HUES6 (cell line): ENCODE data around the gene RCC1.
A peak's percentile ranks its signal among the peaks of the same experiment; 100 is the strongest.
"Not testable (repeated sequence)": the region's sequence is repeated elsewhere in the genome, so short reads cannot be mapped to it uniquely, and the experiment has no call there.

Source experiments
- H3K27ac ChIP-seq: 2 replicates; pipeline ENCODE4 v1.7.0; 2013; ENCODE audit warnings: low read depth, mild to moderate bottlenecking, low read length, inconsistent platforms
- H3K27me3 ChIP-seq: 2 replicates; pipeline ENCODE4 v1.6.1; 2013; ENCODE audit warnings: low read length; ENCODE audit not compliant: control insufficient read depth, insufficient read depth
- H3K36me3 ChIP-seq: 2 replicates; pipeline ENCODE4 v1.6.1; 2013; ENCODE audit warnings: low read length; ENCODE audit not compliant: control insufficient read depth, insufficient read depth
- H3K4me1 ChIP-seq: 2 replicates; pipeline ENCODE4 v1.6.1; 2013; ENCODE audit warnings: low read length; ENCODE audit not compliant: control insufficient read depth, insufficient read depth
- H3K4me3 ChIP-seq: 2 replicates; pipeline ENCODE4 v1.5.1; 2013; ENCODE audit warnings: low read depth, low read length
- H3K9ac ChIP-seq: one replicate; pipeline ENCODE4 v1.6.1; 2013; ENCODE audit warnings: mild to moderate bottlenecking, low read length
- H3K9me3 ChIP-seq: 2 replicates; pipeline ENCODE4 v1.6.1; 2013; ENCODE audit warnings: low read depth, low read length; ENCODE audit not compliant: control insufficient read depth, insufficient read depth

Gene RCC1

DNA sequence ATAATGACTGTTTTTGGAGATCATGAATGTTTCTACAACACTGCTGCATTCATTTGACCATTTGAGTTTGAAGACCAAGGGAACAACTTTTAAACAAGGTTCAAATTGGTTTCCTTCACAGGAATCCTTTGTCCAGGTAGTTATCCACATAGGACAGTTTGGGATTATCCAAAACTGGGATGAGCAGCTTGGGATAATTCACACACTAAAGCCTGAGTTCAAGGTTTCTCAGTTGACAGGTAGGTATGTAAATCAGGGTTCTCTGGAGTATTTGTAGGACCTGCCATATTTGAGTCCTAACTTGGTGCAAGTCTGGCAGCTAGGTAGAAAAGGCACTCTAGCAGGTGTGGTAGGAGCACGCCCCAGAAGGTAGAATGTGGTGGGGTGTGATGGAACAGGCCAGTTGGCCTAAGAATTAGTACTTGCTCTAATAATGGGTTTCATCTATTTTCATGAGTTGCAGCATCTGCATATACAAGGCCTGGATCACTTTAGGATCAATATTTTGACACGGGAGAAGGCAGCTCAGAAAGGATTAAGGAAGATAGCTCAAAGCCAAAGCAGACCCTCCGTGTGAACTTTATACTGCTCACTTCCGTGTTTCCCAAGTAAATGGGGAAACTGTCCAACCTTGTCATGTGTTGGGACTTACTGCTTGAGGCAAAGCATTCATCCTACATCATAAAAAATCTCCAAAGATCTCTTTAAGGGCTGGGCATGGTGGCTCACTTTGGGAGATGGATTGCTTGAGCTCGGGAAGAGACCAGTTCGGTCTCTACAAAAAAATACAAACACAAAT is 72.1 kb downstream of the RCC1 start:
- Histone ChIP-seq H3K9me3 (no peaks in the 10 kb centered on the region), H3K27me3 (no peaks in the 10 kb centered on the region; the same call in 1 of the 2 replicates), H3K4me3 (no peak overlapping the region), H3K36me3 (peaks cover 62% of the 10 kb centered on the region), H3K9ac (no peak overlapping the region), H3K4me1 (0 out of 2 replicates have a peak, but pooled peaks cover 4% of the 10 kb centered on the region), H3K27ac (no peak overlapping the region)

- Histone ChIP-seq H3K4me3 (no peak overlapping the region), H3K9me3 (no peaks in the 10 kb centered on the region), H3K4me1 (0 out of 2 replicates have a peak, but pooled peaks cover 4% of the 10 kb centered on the region), H3K27me3 (no peaks in the 10 kb centered on the region; the same call in 1 of the 2 replicates), H3K36me3 (peaks cover 57% of the 10 kb centered on the region), H3K27ac (no peak overlapping the region), H3K9ac (no peak overlapping the region)
These were observed 72.9 kb downstream of the RCC1 start for GRCh38 chr1:28578696-28579218.

- Histone ChIP-seq H3K36me3 (peaks cover 52% of the 10 kb centered on the region), H3K4me3 (peak overlapping the region; percentile 84), H3K9ac (no peak overlapping the region), H3K27ac (no peak overlapping the region), H3K9me3 (no peaks in the 10 kb centered on the region), H3K4me1 (0 out of 2 replicates have a peak, but pooled peaks cover 4% of the 10 kb centered on the region), H3K27me3 (no peaks in the 10 kb centered on the region; the same call in 1 of the 2 replicates)
These were observed 73.6 kb downstream of the RCC1 start for GRCh38 chr1:28579401-28579800.

DNA sequence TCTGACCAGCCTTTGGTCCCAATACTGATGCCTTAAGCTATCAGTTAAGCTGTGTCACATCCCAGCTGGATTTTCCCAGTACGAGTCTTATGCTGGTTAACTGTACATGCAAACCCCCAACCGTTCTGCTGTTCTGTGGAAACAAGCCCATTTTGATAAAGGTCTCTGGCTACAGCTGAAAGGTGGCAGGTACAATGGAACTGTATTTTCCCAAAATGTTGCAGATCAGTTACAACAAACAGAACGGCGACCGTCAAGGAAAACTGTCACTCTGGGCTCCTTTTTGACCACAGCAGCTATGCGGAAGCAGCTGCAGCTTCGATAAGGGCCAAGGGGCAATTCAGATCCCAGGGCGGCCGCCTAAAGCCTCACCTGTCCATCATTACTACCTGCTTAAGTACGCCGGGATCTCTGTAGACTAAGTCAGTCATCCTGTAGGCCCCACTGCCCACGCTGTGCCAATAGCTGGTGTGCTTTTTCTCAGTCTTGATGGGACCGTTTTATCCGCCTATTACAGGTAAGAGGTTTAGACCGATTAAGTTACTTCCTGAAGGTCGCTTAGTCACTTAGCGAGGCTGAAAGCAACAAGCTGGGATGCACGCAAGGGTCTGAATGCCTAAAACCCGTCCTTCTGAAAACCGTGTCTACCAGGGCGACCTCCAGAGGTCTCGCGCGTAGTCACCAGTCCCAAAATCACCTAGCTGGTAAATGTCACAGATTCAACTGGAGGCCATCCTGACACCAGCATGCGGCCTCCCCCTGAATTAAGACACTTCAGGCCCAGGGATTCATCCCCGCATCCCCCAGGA is 75.1 kb downstream of the RCC1 start:
- Histone ChIP-seq H3K27me3 (no peaks in the 10 kb centered on the region; the same call in 1 of the 2 replicates), H3K4me3 (peak overlapping the region; percentile 84), H3K36me3 (peaks cover 45% of the 10 kb centered on the region), H3K4me1 (0 out of 2 replicates have a peak, but pooled peaks cover 4% of the 10 kb centered on the region), H3K27ac (peak overlapping the region; percentile 77), H3K9me3 (no peaks in the 10 kb centered on the region), H3K9ac (peak overlapping the region; percentile 84)

DNA sequence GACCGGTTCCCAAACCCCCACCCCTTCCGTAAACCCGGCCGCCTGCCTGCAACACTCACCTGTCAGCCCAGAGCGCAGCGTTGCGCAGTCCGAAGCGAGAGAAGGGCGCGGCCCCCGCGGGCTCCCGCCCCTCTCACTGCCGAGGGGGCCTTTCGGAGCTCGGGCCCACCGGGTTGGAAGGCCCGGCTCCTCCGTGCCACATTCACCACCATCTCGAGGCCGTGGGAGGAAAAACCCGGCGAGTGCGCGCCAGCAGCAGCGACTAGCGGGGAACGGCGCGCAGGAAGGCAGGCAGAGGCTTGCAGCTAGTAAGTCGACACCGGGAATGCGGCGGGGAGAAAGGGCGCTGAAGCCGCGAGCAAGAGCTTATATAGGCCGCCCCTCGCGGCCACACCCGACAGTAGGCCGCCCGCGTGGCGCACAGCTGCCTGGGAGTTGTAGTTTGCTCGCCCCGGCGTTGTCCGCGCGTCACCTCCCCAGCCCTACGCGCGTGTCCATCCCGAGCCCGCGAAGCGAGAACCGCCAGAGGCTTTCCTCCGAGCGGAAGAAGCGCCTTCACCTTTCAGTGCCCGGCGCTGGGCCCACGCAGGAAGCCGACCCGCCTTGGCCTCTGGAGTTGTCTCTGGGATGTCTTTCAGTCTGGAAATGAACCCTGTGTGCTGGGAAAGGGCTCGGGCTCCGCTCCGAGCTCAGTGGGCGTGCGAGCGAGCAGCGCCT is 75.8 kb downstream of the RCC1 start:
- Histone ChIP-seq H3K4me1 (0 out of 2 replicates have a peak, but pooled peaks cover 4% of the 10 kb centered on the region), H3K27ac (peak overlapping the region; percentile 77), H3K9me3 (no peaks in the 10 kb centered on the region), H3K9ac (peak overlapping the region; percentile 84), H3K36me3 (peaks cover 45% of the 10 kb centered on the region), H3K27me3 (no peaks in the 10 kb centered on the region; the same call in 1 of the 2 replicates), H3K4me3 (peak overlapping the region; percentile 84)

- Histone ChIP-seq H3K27ac (peak overlapping the region; percentile 12; the same call in 1 of the 2 replicates), H3K9me3 (no peaks in the 10 kb centered on the region), H3K9ac (peak overlapping the region; percentile 84), H3K36me3 (peaks cover 40% of the 10 kb centered on the region), H3K27me3 (no peaks in the 10 kb centered on the region; the same call in 1 of the 2 replicates), H3K4me3 (peak overlapping the region; percentile 84), H3K4me1 (0 out of 2 replicates have a peak, but pooled peaks cover 4% of the 10 kb centered on the region)
These were observed 76.4 kb downstream of the RCC1 start for GRCh38 chr1:28582248-28582615.

DNA sequence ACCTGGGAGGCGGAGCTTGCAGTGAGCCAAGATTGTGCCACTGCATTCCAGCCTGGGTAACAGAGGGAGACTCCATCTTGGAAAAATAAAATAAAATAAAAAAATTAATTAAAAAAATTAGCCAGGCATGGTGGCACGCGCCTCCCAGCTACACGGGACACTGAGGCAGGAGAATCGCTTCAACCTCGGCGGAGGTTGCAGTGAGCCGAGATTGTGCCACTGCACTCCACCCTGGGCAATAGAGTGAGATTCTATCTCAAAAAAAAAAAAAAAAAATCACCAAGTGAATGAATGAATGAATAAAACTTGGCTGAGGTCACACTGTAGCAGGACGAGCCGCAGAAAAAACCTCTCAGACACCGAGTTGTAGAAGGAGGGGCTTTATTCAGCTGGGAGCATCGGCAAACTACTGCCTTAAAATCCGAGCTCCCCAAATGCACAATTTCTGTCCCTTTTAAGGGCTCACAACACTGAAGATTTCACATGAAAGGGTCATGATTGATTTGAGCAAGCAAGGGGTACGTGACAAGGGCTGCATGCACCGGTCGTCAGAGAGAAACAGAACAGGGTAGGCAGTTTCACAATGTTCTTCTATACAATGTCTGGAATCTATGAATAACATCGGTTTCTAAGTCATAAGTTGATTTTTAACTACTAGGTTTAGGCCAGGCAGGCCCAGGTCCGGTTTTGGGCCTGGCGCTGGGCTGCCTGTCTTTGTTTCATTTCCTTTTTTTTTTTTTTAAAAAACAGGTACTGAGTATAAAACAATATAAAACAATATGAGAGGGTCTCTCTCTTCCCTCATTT is 80.9 kb downstream of the RCC1 start:
- not testable (repeated sequence) for H3K4me3 ChIP-seq, H3K4me1 ChIP-seq, H3K36me3 ChIP-seq, H3K27me3 ChIP-seq, H3K9me3 ChIP-seq, H3K27ac ChIP-seq, H3K9ac ChIP-seq
